OCI-LY7 (cell line): ENCODE data around the gene SIPA1L3.

Source experiments
- EZH2phosphoT487 ChIP-seq: fragments of 200-600 bp; sonication (generic); IDR thresholded peaks from 2 replicates; pipeline ENCODE4 v1.6.1; 2018; ENCODE audit warnings: low read depth, borderline replicate concordance, mild to moderate bottlenecking, mixed run types, antibody characterized with exemption, low read length, moderate library complexity, mixed read lengths
- TF ChIP-seq, protein P1 (sequence below): fragments of 200-600 bp; sonication (generic); conservative IDR thresholded peaks from 2 replicates; pipeline ENCODE4 v1.5.1; 2014; ENCODE audit warnings: mild to moderate bottlenecking, antibody characterized with exemption, low read length, moderate library complexity, mixed read lengths

DNA sequence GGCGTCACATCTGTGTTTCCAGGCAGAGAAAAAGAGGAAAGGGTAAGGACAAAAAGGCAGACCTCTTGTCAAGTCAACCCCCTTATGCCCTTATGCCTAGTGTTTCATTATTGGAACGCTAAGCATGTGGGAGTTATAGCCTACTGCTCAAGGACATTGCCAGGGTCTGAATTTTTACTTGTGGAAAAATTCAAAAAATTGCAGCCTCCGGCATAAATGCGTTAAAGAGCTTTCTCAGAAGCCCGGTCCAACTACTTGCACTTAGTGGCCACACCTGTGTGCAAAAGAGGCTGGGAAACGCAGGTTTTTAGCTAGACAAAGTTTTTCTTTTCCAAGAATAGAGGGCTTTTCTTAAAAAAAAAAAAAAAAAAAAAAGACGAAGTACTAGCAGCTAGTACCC, 177.2 kb downstream of the SIPA1L3 start:
- TF ChIP-seq, protein P1, sequence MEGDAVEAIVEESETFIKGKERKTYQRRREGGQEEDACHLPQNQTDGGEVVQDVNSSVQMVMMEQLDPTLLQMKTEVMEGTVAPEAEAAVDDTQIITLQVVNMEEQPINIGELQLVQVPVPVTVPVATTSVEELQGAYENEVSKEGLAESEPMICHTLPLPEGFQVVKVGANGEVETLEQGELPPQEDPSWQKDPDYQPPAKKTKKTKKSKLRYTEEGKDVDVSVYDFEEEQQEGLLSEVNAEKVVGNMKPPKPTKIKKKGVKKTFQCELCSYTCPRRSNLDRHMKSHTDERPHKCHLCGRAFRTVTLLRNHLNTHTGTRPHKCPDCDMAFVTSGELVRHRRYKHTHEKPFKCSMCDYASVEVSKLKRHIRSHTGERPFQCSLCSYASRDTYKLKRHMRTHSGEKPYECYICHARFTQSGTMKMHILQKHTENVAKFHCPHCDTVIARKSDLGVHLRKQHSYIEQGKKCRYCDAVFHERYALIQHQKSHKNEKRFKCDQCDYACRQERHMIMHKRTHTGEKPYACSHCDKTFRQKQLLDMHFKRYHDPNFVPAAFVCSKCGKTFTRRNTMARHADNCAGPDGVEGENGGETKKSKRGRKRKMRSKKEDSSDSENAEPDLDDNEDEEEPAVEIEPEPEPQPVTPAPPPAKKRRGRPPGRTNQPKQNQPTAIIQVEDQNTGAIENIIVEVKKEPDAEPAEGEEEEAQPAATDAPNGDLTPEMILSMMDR = no peak
- TF ChIP-seq EZH2phosphoT487 = no peak
